HG03575 (cell line): ENCODE data around the gene C1orf216.
"Not testable (repeated sequence)": the region's sequence is repeated elsewhere in the genome, so short reads cannot be mapped to it uniquely, and the experiment has no call there.

Source experiments
- ATAC-seq: cut with Tn5 transposase; IDR thresholded peaks from one replicate; pipeline ENCODE4 v1.9.1; 2021; ENCODE audit not compliant: unreplicated experiment, insufficient number of reproducible peaks, low FRiP score; ENCODE audit errors: extremely low read depth

Gene C1orf216

GRCh38 chr1:35708441-35708921, 10.2 kb downstream of the C1orf216 start:
- no peak for ATAC-seq

- no peak for ATAC-seq
These were observed 10.9 kb downstream of the C1orf216 start for GRCh38 chr1:35707601-35708440.

- ATAC-seq: no peak
These were observed 11.7 kb downstream of the C1orf216 start for GRCh38 chr1:35706846-35707600.

- no peak for ATAC-seq
These were observed 16.2 kb downstream of the C1orf216 start for GRCh38 chr1:35702508-35702907.

- ATAC-seq: not testable (repeated sequence)
These were observed 19.5 kb downstream of the C1orf216 start for GRCh38 chr1:35699152-35699551.

- ATAC-seq: no peak
These were observed 26.4 kb downstream of the C1orf216 start for GRCh38 chr1:35692317-35692716.

GRCh38 chr1:35691571-35692220, 27.0 kb downstream of the C1orf216 start:
- no peak for ATAC-seq

- no peak for ATAC-seq
These were observed 27.6 kb downstream of the C1orf216 start for GRCh38 chr1:35691080-35691479.

GRCh38 chr1:35690103-35690502, 28.6 kb downstream of the C1orf216 start:
- ATAC-seq: not testable (repeated sequence)

- ATAC-seq: no peak
These were observed 30.5 kb downstream of the C1orf216 start for GRCh38 chr1:35688161-35688560.

- no peak for ATAC-seq
These were observed 35.7 kb downstream of the C1orf216 start for GRCh38 chr1:35683012-35683411.

- no peak for ATAC-seq
These were observed 38.4 kb downstream of the C1orf216 start for GRCh38 chr1:35680271-35680670.

- ATAC-seq: no peak
These were observed 42.9 kb downstream of the C1orf216 start for GRCh38 chr1:35675773-35676172.

GRCh38 chr1:35674111-35674510, 44.6 kb downstream of the C1orf216 start:
- ATAC-seq: no peak

- no peak for ATAC-seq
These were observed 46.6 kb downstream of the C1orf216 start for GRCh38 chr1:35672116-35672515.

GRCh38 chr1:35668506-35668905, 50.2 kb downstream of the C1orf216 start:
- no peak for ATAC-seq

- ATAC-seq: no peak
These were observed 51.8 kb downstream of the C1orf216 start for GRCh38 chr1:35666916-35667315.

- no peak for ATAC-seq
These were observed 52.5 kb downstream of the C1orf216 start for GRCh38 chr1:35666216-35666615.
